NCI-H2227 (cell line): ENCODE data around the gene OAS1.

Experiments used
- DNase-seq: peaks from one replicate; lab custom pipeline; 2025; ENCODE audit not compliant: unreplicated experiment; lab: John Stamatoyannopoulos, UW

Gene OAS1

GRCh38 chr12:112906712-112907414 lies at the start of gene OAS1:
OAS1 (plus strand) TSS chr12:112906962; CDS start chr12:112907040, 78 bp downstream.
- peak; percentile 57 for DNase-seq

- DNase-seq, result no peak
These were observed 47.5 kb upstream of the OAS1 start for GRCh38 chr12:112859291-112859690.

GRCh38 chr12:112860181-112860580 lies 46.6 kb upstream of the OAS1 start:
- no peak for DNase-seq

- DNase-seq, result no peak
These were observed 45.5 kb upstream of the OAS1 start for GRCh38 chr12:112861284-112861683.

GRCh38 chr12:112862636-112863290 lies 44.0 kb upstream of the OAS1 start:
- DNase-seq, result no peak

GRCh38 chr12:112868459-112869041 lies 38.2 kb upstream of the OAS1 start:
- DNase-seq, result no peak

GRCh38 chr12:112869091-112869490 lies 37.7 kb upstream of the OAS1 start:
- DNase-seq, result no peak

GRCh38 chr12:112869778-112870177 lies 37.0 kb upstream of the OAS1 start:
- no peak for DNase-seq

GRCh38 chr12:112870267-112870980 lies 36.3 kb upstream of the OAS1 start:
- DNase-seq, result no peak

- DNase-seq, result no peak
These were observed 31.2 kb upstream of the OAS1 start for GRCh38 chr12:112875608-112876007.

GRCh38 chr12:112876506-112876905 lies 30.3 kb upstream of the OAS1 start:
- no peak for DNase-seq

- DNase-seq, result no peak
These were observed 29.8 kb upstream of the OAS1 start for GRCh38 chr12:112877006-112877405.

GRCh38 chr12:112878488-112878887 lies 28.3 kb upstream of the OAS1 start:
- no peak for DNase-seq

- no peak for DNase-seq
These were observed 27.5 kb upstream of the OAS1 start for GRCh38 chr12:112879191-112879705.

- DNase-seq, result no peak
These were observed 25.2 kb upstream of the OAS1 start for GRCh38 chr12:112881602-112882001.

- no peak for DNase-seq
These were observed 21.5 kb upstream of the OAS1 start for GRCh38 chr12:112885236-112885635.

GRCh38 chr12:112887550-112887949 lies 19.2 kb upstream of the OAS1 start:
- no peak for DNase-seq

- DNase-seq, result no peak
These were observed 15.4 kb upstream of the OAS1 start for GRCh38 chr12:112891093-112892024.

- no peak for DNase-seq
These were observed 13.9 kb upstream of the OAS1 start for GRCh38 chr12:112892856-112893255.

- DNase-seq, result no peak
These were observed 12.6 kb upstream of the OAS1 start for GRCh38 chr12:112894128-112894527.
